HG03469 (cell line): ENCODE results near the gene TM9SF2.
"Not testable (repeated sequence)": the region's sequence is repeated elsewhere in the genome, so short reads cannot be mapped to it uniquely, and the experiment has no call there.

ENCODE experiments used
- ATAC-seq: cut with Tn5 transposase; IDR thresholded peaks from one replicate; pipeline ENCODE4 v1.9.1; 2021; ENCODE audit warnings: mild to moderate bottlenecking, moderate library complexity, moderate number of reproducible peaks; ENCODE audit not compliant: unreplicated experiment

Gene TM9SF2

DNA sequence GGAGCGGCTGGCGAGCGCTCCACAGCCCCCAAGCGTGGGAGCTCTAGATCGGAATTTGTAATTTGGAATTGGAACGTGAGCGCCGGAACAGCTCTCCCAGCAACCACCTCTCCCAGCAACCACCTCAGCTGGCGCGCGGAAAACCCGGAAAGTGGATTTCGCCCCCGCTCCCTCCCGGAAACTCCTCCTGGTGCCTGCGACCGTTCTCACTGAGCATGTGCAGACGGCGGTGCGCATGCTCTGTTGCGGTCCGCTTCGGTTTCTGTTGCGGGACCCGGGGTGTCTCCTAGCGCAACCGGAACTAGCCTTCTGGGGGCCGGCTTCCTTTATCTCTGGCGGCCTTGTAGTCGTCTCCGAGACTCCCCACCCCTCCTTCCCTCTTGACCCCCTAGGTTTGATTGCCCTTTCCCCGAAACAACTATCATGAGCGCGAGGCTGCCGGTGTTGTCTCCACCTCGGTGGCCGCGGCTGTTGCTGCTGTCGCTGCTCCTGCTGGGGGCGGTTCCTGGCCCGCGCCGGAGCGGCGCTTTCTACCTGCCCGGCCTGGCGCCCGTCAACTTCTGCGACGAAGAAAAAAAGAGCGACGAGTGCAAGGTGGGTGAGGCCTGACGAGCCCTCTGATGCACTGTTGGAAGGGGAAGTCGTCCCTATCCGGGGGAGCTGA, at the start of gene TM9SF2:
TSS of gene TM9SF2 (plus strand) at position 289 of the 664 bp plus-strand sequence. CDS start at position 424, 135 bp downstream.
- peak; percentile 21 for ATAC-seq

GRCh38 chr13:99454518-99455183, 46.6 kb upstream of the TM9SF2 start:
- ATAC-seq: no peak

- ATAC-seq: no peak
Measured at GRCh38 chr13:99459099-99459850, 42.0 kb upstream of the TM9SF2 start.

GRCh38 chr13:99460802-99461201, 40.5 kb upstream of the TM9SF2 start:
- not testable (repeated sequence) for ATAC-seq

DNA sequence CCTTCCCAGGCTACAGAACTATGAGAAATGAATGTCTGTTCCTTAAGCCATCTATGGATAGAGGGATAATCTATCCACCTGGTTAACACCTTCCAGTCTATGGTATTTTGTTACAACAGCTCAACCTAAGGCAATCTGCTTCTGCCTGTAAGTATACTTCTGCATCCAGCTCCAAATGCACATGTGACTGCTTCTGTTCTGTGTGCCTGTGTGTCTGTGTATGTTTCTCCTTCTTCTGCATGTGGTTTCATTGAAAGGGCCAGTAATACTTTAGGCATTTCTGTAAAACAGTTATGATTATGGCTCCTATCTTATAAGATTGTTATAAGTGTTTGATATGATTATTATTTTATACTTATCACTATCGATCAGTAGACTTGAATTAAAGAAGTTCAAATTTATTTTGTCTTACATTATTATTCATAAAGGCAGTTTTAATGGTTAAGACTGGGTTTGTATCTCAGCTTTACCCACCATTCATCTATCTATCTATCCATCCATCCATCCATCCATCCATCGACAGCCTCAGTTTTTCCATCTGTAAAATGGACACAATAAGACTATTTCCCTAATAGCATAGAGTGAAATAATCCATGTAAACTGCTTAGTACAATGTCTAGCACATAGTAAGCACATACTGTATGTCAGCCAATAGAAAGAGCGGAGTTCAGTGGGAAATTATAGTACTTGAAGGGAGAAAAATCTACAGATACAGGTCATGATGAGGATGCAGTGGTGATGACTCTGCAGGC, 37.5 kb upstream of the TM9SF2 start:
- no peak for ATAC-seq

- ATAC-seq: no peak
Measured at GRCh38 chr13:99464441-99464949, 36.8 kb upstream of the TM9SF2 start.

GRCh38 chr13:99465454-99465853, 35.8 kb upstream of the TM9SF2 start:
- ATAC-seq: no peak

DNA sequence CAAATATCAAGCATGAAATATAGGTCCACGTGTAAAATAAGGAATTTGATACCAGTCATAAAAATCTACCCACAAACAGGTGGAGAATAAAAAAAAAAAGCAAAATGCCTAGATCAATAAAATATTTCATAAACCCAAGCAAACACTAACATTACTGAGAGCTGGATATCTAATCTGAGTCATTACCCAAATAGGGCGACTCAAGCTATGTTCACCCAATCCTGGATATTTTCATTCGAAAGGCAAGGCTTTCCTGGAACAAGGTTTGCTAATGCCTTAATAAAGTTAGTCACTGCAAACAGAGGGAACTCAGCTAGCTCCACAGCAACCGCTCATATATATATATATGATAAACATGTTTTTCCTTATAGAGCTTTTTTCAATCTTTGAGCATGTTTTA, 33.5 kb upstream of the TM9SF2 start:
- no peak for ATAC-seq

DNA sequence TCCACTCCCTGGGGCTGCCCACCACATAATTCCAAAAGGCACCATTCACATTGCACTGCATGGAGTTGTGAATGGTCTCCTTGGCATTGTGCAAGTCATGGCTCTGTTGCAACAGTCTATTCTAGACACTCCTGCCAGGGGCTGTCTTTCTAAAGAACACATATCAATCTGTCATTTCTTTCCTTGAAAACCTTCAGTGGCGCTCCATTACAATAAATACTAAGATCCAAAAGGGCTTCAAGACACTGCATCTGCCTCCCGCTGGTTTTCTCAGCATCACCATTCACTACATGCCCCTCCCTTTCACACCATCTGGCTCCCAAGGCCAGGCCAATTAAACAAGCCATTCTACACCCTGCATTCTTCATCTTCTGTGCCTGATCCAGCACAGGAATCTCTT, 32.2 kb upstream of the TM9SF2 start:
- ATAC-seq: no peak

- ATAC-seq: no peak
Measured at GRCh38 chr13:99470027-99470426, 31.2 kb upstream of the TM9SF2 start.

DNA sequence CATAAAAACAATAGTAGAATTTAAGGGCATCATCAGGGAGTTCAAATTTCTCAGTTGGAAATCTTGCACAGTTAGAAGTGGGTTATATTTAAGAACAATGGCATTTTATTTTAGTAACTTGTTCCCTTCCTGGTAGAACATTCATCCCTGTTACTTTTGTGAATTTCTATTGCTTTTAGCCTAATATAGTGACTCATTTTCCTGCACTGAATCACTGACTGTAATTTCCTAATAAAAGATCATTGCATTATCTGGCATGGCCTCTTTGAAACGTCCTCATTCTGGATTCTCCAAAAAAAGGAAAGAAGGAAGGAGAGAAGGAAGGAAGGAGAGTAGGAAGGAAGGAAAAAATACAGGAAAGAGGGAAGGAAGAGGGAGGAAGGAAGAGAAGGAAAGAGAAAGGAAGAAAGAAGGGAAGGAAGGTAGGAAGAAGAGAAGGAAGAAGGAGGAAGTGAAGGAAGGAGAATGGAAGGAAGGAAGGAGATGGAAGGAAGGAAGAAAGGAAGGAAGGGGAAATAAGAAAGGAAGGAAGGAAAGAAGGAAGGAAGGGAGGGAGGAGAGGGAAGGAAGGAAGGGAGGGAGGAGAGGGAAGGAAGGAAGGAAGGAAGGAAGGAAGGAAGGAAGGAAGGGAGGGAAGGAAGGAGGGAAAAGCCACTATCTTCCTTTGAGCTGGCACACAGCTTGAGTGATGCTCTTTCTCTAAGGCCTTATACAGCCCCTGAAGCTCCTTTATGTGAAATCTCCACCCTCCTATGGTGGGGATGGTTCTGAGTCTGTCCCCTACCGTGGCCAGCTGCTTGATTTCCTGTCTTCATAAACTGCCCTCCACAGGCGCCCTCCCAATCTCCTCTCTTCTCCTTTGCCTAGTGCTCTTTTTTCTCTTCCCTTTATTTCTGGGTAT, 29.8 kb upstream of the TM9SF2 start:
- no peak for ATAC-seq

GRCh38 chr13:99472122-99472440, 29.2 kb upstream of the TM9SF2 start:
- ATAC-seq: no peak

- no peak for ATAC-seq
Measured at GRCh38 chr13:99473515-99473914, 27.8 kb upstream of the TM9SF2 start.

DNA sequence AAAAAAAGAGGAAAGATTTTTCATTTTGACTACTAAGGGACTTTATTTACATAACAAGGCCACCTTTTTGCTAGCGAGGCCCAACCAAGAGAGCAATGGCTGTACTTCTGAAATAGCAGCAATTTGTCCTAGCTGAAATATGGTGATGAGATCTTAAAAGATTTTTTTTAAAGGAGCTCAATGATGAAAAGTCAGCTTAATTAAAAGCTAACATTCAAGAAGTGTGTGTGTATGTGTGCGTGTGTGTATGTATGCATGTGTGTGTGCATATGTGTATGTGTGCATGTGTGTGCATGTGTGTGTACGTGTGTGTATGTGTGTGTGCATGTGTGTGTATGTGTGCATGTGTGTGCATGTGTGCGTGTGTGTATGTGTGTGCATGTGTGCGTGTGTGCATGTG, 24.6 kb upstream of the TM9SF2 start:
- ATAC-seq: no peak

- no peak for ATAC-seq
Measured at GRCh38 chr13:99477493-99477892, 23.8 kb upstream of the TM9SF2 start.

- ATAC-seq: no peak
Measured at GRCh38 chr13:99481366-99481765, 19.9 kb upstream of the TM9SF2 start.

DNA sequence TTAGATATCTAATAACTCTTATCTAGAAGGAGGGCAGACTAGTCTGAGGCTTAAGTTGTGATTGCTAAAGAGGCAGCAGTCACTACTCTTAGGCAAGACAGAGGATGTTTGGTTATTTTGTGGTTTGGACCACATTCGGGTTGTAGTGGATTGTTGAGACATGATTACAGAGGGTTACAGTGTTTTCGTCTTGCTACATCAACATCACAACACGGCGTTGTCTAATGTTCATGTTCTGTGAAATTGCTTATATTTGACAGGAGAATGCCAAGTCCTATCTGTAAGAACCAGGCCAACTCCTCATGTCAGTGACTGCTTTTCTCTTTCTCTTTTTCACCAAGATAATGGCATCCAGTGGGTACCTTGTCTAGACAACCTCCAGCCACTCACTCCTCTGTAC, 16.8 kb upstream of the TM9SF2 start:
- no peak for ATAC-seq

- no peak for ATAC-seq
Measured at GRCh38 chr13:99486996-99487395, 14.3 kb upstream of the TM9SF2 start.

- ATAC-seq: no peak
Measured at GRCh38 chr13:99489028-99489427, 12.2 kb upstream of the TM9SF2 start.

GRCh38 chr13:99491750-99492149, 9.5 kb upstream of the TM9SF2 start:
- ATAC-seq: not testable (repeated sequence)
